ENCODE results near the gene PCDH15.

GRCh38 chr10:54758791-54759190, 42.2 kb downstream of the PCDH15 start:
- no peak for TF ChIP-seq POLR2A (IDR thresholded peaks at IDR 0.05)
- TF ChIP-seq CTCF (IDR thresholded peaks at IDR 0.05): no peak
